GM12872 (cell line): Measurements from ENCODE around the gene PLEKHF1.

Experiments used
- TF ChIP-seq, protein P1 (sequence below): IDR thresholded peaks from 3 replicates; pipeline ENCODE4 v1.5.1; 2011; ENCODE audit warnings: low read depth, mild to moderate bottlenecking, low read length, moderate library complexity; ENCODE audit not compliant: insufficient read depth

PLEKHF1 gene

GRCh38 chr19:29702161-29702962, 37.1 kb downstream of the PLEKHF1 start:
- TF ChIP-seq, protein P1, sequence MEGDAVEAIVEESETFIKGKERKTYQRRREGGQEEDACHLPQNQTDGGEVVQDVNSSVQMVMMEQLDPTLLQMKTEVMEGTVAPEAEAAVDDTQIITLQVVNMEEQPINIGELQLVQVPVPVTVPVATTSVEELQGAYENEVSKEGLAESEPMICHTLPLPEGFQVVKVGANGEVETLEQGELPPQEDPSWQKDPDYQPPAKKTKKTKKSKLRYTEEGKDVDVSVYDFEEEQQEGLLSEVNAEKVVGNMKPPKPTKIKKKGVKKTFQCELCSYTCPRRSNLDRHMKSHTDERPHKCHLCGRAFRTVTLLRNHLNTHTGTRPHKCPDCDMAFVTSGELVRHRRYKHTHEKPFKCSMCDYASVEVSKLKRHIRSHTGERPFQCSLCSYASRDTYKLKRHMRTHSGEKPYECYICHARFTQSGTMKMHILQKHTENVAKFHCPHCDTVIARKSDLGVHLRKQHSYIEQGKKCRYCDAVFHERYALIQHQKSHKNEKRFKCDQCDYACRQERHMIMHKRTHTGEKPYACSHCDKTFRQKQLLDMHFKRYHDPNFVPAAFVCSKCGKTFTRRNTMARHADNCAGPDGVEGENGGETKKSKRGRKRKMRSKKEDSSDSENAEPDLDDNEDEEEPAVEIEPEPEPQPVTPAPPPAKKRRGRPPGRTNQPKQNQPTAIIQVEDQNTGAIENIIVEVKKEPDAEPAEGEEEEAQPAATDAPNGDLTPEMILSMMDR: no peak

DNA sequence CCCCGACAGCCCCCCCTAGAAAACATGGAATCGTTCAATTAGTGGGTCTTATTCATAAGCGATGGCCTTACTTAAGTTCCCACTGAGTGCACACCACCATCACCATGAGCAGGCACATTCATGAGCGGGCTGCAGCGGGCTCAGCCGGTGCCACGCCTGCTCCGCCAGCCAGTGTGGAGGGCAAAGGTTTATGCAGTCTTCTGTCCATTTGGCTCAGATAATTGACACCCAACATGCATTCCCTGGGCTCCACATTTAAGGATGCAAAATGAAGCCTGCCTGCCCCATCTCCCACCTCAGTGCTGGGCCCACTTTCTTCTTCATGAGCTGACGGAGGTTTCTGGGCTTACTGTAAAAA, 37.7 kb downstream of the PLEKHF1 start:
- TF ChIP-seq, protein P1: no peak

GRCh38 chr19:29704562-29705558, 39.6 kb downstream of the PLEKHF1 start:
- TF ChIP-seq, protein P1: no peak

DNA sequence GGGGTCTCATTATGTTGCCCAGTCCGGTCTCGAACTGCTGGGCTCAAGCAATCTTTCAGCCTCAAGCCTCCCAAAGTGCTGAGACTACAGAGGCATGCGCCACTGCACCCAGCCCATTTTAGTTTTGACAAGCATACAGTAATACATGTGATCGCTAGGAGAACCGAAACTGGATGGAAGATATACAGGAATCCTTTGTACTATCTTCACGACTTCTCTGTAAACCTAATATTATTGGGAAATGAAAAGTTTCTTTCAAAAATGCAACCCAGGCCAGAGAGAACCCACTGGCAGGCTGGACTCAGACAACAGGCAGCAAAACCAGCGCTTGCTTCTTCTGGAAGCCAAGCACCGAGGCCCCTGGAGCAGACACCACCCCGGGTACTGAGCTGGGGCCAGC, 40.4 kb downstream of the PLEKHF1 start:
- TF ChIP-seq, protein P1: no peak

DNA sequence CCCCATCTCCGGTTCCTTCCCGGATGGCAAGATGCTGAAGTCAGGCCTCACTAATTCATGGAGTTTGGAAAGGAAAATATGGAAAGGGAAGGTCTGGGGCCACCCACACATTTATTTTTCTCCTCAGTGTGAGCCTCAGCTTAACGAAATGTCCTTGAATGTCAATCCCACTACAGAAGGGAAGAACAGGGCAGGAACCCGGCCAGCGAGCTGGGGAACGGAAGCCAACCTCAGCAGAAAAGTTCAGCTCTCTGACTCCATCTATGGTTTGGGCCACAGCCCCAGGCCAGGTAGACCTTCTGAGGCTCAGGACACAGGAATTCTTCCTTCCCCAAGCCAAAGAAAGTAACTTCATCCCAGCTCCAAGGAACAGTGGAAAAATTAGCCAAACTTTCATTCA, 41.4 kb downstream of the PLEKHF1 start:
- TF ChIP-seq, protein P1: no peak

- TF ChIP-seq, protein P1: no peak
Observed at GRCh38 chr19:29708554-29709439, 43.5 kb downstream of the PLEKHF1 start.
